ENCODE measurements around the gene SALL1. TPM values are rescaled to one million over a fixed set of nuclear protein-coding genes. Genes with fewer than 3 reads are reported as not detected.

Gene SALL1
- total and polyA plus RNA-seq, 2 of the 13 experiments (the other 11 are each of a cell fraction or from before 2014, with no cell fraction given), result 6.6 to 12.3 TPM

DNA sequence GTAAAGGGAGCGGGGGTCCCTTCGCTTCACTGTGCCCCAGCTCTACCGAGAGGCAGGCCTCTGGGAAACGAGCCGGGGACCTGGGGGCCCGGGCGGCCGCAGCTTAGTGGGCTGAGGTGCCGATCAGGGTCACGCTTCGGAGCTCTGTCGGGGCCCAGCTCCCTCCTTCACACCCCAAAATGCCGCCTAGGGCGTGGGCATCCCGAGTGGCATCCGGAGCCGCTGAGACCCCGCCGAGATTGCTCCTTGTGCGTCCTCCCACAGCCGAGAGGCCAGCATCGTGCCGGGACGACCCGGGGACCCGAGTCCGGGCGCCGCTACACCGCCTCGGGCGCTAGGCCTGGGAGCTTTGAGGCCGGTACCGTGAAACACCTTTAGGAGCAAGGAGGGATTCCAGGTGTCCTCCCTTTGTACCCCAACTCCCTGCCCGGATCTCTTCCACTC, 1.3 kb downstream of the SALL1 start:
- ATAC-seq (peak; percentile 19; the same call in 2 of the 3 replicates), DNase-seq (ENCODE audit: low spot score) (no peak), FAIRE-seq (no peak)
- BruUV-seq (replicated peaks), result TSS peak; percentile 70
- H3K36me3 ChIP-seq (replicated peaks in 1 of 2; ENCODE audit: control insufficient read depth in 1 of 2, insufficient read depth in 2 of 2, low read length in 2 of 2), result no peaks in the 10 kb centered on the region
- intact Hi-C loops (cut with micrococcal nuclease; ENCODE audit: unreplicated experiment) (loop anchor here (2.0 to 5.0 kb wide), 2 partner anchors 29 to 287 kb away; no protein-coding TSS in a partner anchor), in situ Hi-C loops (cut with HindIII; ENCODE audit: extremely low pct_ligation_motif_present, low pct_unique_long_range_greater_than_20kb) (loop anchor here (5.0 kb wide), 1 partner anchor 613 kb away; no protein-coding TSS in a partner anchor)
- H3K4me2 ChIP-seq (ENCODE audit: low read depth, low read length), result peak overlapping the region; percentile 90
- peak overlapping the region; percentile 90 to 97 (median 94) for H3K4me3 ChIP-seq (replicated peaks in 1 of 3; ENCODE audit: insufficient read depth in 1 of 3, low read depth in 2 of 3, low read length in 3 of 3)
- H3K9me3 ChIP-seq (ENCODE audit: low read length), result no peaks in the 10 kb centered on the region
- H3K27me3 ChIP-seq (ENCODE audit: control insufficient read depth in 1 of 2, insufficient read depth in 2 of 2, low read length in 2 of 2), result peaks cover 0 to 10% of the 10 kb centered on the region in 2 experiments; a peak in 3 of 5 replicates
- peaks cover 57% of the 10 kb centered on the region for H3K79me2 ChIP-seq (ENCODE audit: insufficient read depth, low read length)
- H3K4me1 ChIP-seq (ENCODE audit: insufficient read depth, low read length), result peaks cover 53% of the 10 kb centered on the region
- ChIA-PET POLR2A (interaction anchor here (0.6 to 2.1 kb wide), 6 partner anchors 24 to 115 kb away, joined by 3 to 11 read pairs (median 6); no protein-coding TSS in a partner anchor), CTCF (ENCODE audit: low intra/inter-chr PET ratio, low total read pairs) (no interaction called here)
- under 1% methylated on average over 20 of the region's 35 CpGs for WGBS (ENCODE audit: low lambda C conversion rate)
- peak overlapping the region; percentile 91 for H3K9ac ChIP-seq (ENCODE audit: insufficient read depth, low read depth, low read length)
- peak overlapping the region; percentile 86 for H3K27ac ChIP-seq (ENCODE audit: extremely low read length, insufficient read depth, low read length)
- no peaks in the 10 kb centered on the region for H4K20me1 ChIP-seq (ENCODE audit: insufficient read depth, low read length)
- peak overlapping the region; percentile 71 for H2AFZ ChIP-seq (ENCODE audit: low read length)
- TF ChIP-seq, protein P1, sequence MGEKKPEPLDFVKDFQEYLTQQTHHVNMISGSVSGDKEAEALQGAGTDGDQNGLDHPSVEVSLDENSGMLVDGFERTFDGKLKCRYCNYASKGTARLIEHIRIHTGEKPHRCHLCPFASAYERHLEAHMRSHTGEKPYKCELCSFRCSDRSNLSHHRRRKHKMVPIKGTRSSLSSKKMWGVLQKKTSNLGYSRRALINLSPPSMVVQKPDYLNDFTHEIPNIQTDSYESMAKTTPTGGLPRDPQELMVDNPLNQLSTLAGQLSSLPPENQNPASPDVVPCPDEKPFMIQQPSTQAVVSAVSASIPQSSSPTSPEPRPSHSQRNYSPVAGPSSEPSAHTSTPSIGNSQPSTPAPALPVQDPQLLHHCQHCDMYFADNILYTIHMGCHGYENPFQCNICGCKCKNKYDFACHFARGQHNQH (CRISPR knock-in tag; IDR thresholded peaks at IDR 0.05), result no peak
- TF ChIP-seq HNF4G (IDR thresholded peaks at IDR 0.05; ENCODE audit: borderline replicate concordance, low read depth, low read length), result no peak
- TF ChIP-seq HNF4G (CRISPR knock-in tag; IDR thresholded peaks at IDR 0.05; ENCODE audit: borderline replicate concordance, low read depth), result no peak
- 0 out of 2 replicates have a peak, but pooled peaks have one; percentile 25 for TF ChIP-seq ZNF83 (CRISPR knock-in tag; IDR thresholded peaks at IDR 0.05; ENCODE audit: borderline replicate concordance)
- no peak for TF ChIP-seq ZNF282 (IDR thresholded peaks at IDR 0.05; ENCODE audit: partially characterized antibody)
- TF ChIP-seq SOX6 (IDR thresholded peaks at IDR 0.05), result no peak
- no peak for TF ChIP-seq SOX6 (CRISPR knock-in tag; IDR thresholded peaks at IDR 0.05)
- TF ChIP-seq ZBTB21 (CRISPR knock-in tag; IDR thresholded peaks at IDR 0.05), result no peak
- TF ChIP-seq SMARCC2 (IDR thresholded peaks at IDR 0.05), result no peak
- TF ChIP-seq ZNF75D (CRISPR knock-in tag; IDR thresholded peaks at IDR 0.05; ENCODE audit: borderline replicate concordance), result no peak
- TF ChIP-seq, protein P2, sequence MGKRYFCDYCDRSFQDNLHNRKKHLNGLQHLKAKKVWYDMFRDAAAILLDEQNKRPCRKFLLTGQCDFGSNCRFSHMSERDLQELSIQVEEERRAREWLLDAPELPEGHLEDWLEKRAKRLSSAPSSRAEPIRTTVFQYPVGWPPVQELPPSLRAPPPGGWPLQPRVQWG (CRISPR knock-in tag; IDR thresholded peaks at IDR 0.05; ENCODE audit: borderline replicate concordance, low read depth), result no peak
- no peak for TF ChIP-seq ZMAT3 (CRISPR knock-in tag; conservative IDR thresholded peaks at IDR 0.05)
- TF ChIP-seq, protein P3, sequence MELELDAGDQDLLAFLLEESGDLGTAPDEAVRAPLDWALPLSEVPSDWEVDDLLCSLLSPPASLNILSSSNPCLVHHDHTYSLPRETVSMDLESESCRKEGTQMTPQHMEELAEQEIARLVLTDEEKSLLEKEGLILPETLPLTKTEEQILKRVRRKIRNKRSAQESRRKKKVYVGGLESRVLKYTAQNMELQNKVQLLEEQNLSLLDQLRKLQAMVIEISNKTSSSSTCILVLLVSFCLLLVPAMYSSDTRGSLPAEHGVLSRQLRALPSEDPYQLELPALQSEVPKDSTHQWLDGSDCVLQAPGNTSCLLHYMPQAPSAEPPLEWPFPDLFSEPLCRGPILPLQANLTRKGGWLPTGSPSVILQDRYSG (CRISPR knock-in tag; IDR thresholded peaks at IDR 0.05), result no peak
- TF ChIP-seq ZNF652 (CRISPR knock-in tag; IDR thresholded peaks at IDR 0.05; ENCODE audit: borderline replicate concordance, low read depth), result no peak
- TF ChIP-seq ZNF136 (CRISPR knock-in tag; IDR thresholded peaks at IDR 0.05; ENCODE audit: low read depth), result no peak
- TF ChIP-seq ZNF17 (CRISPR knock-in tag; IDR thresholded peaks at IDR 0.05), result no peak
- TF ChIP-seq RAD51 (IDR thresholded peaks at IDR 0.05; ENCODE audit: borderline replicate concordance), result no peak
- TF ChIP-seq, protein P4, sequence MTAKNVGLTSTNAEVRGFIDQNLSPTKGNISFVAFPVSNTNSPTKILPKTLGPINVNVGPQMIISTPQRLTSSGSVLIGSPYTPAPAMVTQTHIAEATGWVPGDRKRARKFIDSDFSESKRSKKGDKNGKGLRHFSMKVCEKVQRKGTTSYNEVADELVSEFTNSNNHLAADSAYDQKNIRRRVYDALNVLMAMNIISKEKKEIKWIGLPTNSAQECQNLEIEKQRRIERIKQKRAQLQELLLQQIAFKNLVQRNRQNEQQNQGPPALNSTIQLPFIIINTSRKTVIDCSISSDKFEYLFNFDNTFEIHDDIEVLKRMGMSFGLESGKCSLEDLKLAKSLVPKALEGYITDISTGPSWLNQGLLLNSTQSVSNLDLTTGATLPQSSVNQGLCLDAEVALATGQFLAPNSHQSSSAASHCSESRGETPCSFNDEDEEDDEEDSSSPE (CRISPR knock-in tag; IDR thresholded peaks at IDR 0.05), result no peak
- TF ChIP-seq, protein P5, sequence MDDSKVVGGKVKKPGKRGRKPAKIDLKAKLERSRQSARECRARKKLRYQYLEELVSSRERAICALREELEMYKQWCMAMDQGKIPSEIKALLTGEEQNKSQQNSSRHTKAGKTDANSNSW (CRISPR knock-in tag; IDR thresholded peaks at IDR 0.05; ENCODE audit: borderline replicate concordance), result no peak
- TF ChIP-seq JUNB (CRISPR knock-in tag; IDR thresholded peaks at IDR 0.05; ENCODE audit: borderline replicate concordance), result no peak
- no peak for TF ChIP-seq ZNF772 (CRISPR knock-in tag; IDR thresholded peaks at IDR 0.05)

Data from HepG2 (cell line).